GM10266 (cell line): Measurements from ENCODE around the gene TMEM214.
A peak's percentile ranks its signal among the peaks of the same experiment; 100 is the strongest.

ENCODE experiments used
- DNase-seq: peaks from one replicate; pipeline ENCODE4 v3.0.0; 2012; ENCODE audit errors: extremely low spot score
- TF ChIP-seq, protein P1 (sequence below): IDR thresholded peaks from 2 replicates; pipeline ENCODE4 v1.5.1; 2012; ENCODE audit warnings: mild to moderate bottlenecking, low read depth; ENCODE audit not compliant: control insufficient read depth, insufficient read depth; ENCODE audit errors: missing control alignments

Gene TMEM214

DNA sequence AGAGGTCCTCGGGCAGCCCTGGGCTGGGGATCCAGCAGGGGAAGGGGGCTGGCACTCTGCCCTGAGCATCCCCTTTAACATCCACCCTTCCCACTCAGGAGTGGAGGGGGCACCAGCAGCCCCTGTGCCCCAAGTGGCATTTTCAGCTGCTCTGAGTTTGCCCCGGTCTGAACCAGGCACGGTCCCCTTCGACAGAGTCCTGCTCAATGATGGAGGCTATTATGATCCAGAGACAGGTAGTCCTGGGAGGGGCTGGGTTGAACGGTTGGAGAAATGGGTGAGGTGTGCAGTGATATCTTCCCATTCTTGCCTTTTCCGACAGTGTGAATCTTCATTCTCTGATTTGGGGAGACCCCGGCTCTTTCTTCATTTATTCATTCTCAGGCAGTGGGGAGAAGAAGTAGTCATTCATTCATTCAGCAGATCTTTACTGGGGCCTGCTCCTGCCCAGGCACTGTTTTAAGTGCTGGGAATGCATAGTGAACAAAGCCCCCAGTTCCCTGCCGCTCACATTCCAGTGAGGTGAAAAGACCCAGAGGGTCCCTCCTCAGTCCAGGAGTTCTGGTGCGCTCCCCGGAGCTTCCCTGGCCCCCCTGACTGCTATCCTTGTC lies 52.4 kb downstream of the TMEM214 start:
- TF ChIP-seq, protein P1, sequence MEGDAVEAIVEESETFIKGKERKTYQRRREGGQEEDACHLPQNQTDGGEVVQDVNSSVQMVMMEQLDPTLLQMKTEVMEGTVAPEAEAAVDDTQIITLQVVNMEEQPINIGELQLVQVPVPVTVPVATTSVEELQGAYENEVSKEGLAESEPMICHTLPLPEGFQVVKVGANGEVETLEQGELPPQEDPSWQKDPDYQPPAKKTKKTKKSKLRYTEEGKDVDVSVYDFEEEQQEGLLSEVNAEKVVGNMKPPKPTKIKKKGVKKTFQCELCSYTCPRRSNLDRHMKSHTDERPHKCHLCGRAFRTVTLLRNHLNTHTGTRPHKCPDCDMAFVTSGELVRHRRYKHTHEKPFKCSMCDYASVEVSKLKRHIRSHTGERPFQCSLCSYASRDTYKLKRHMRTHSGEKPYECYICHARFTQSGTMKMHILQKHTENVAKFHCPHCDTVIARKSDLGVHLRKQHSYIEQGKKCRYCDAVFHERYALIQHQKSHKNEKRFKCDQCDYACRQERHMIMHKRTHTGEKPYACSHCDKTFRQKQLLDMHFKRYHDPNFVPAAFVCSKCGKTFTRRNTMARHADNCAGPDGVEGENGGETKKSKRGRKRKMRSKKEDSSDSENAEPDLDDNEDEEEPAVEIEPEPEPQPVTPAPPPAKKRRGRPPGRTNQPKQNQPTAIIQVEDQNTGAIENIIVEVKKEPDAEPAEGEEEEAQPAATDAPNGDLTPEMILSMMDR, result no peak
- DNase-seq, result no peak

GRCh38 chr2:27085673-27086089 lies 52.9 kb downstream of the TMEM214 start:
- TF ChIP-seq, protein P1, result peak; percentile 63
- DNase-seq, result peak; percentile 52

DNA sequence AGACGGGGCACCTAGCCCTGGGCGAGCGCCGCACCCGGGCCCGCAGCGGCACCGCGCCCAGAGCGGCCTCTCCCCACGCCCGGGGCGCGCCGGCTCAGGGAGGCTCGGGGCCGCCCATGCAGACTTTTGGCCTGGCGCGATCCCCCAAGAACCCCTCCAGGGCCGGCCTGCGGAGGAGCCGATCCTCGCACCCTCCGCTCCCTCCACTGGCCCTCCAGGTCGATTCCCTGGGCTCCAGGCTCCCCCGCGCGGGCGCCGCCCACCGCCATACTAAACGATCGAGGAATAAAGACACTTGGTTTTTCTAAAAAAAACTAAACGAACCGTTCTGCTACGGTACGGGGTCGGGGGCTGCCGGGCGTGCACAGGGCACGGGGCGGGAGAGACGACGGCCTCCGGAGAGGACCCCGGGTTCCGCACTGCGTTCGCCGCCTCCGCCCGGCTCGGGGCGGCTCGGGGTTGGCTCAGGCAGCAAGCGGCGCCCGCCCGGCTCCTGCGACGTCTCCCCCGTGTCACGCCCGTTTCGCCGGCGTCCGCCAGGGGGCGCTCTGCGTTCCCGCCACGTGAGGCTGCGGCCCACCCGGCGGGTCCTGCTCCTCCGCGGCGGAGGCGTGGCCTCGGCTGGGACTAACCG lies 53.4 kb downstream of the TMEM214 start:
- DNase-seq, result peak; percentile 100
- TF ChIP-seq, protein P1, result peak; percentile 99

DNA sequence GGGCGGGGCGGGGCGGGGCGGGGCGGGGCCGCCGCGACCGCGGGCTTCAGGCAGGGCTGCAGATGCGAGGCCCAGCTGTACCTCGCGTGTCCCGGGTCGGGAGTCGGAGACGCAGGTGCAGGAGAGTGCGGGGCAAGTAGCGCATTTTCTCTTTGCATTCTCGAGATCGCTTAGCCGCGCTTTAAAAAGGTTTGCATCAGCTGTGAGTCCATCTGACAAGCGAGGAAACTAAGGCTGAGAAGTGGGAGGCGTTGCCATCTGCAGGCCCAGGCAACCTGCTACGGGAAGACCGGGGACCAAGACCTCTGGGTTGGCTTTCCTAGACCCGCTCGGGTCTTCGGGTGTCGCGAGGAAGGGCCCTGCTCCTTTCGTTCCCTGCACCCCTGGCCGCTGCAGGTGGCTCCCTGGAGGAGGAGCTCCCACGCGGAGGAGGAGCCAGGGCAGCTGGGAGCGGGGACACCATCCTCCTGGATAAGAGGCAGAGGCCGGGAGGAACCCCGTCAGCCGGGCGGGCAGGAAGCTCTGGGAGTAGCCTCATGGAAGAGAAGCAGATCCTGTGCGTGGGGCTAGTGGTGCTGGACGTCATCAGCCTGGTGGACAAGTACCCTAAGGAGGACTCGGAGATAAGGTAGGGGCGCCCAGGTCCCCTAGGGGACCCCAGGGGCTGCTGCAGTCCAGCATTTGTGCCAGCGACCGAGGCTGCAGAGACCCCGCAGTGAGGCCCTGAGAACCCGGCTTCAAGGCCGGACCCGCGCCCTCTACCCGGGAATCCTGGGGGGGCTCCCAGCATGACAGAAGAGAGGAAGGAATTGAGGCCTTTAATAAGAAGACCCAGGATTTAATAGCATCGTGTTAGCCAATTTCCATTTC lies 54.2 kb downstream of the TMEM214 start, which contains the start of gene KHK:
TSS of gene KHK (plus strand) at position 49 of the 870 bp plus-strand sequence. CDS start at position 537, 488 bp downstream.
- TF ChIP-seq, protein P1, result no peak
- DNase-seq, result peak; percentile 50

DNA sequence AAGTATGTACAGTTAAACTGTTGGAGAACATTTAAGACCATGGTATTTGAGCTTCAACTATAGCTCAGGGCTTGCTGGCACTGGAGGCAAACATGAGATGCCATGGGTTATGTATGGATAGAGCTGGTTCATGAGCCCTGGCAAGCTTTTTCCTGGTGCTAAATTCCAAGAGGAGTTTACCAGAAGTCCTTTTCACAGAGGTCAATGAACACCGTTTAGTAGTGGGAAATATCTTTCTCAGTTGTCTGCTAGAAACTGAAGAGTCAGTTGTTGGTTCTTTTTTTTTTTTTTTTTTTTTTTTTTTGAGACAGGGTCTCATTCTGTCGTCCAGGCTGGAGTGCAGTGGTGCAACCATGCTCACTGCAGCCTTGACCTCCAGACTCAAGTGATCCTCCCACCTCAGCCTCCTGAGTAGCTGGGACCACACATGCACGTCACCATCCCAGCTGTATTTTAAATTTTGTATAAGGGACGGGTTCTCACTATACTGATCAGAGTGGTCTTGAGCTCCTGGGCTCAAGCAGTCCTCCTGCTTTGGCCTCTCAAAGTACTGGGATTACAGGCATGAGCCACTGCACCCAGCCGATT lies 55.2 kb downstream of the TMEM214 start:
- TF ChIP-seq, protein P1, result no peak
- DNase-seq, result no peak

GRCh38 chr2:27088634-27089033 lies 55.9 kb downstream of the TMEM214 start:
- TF ChIP-seq, protein P1, result no peak

More at GRCh38 chr2:27088634-27089033, 55.9 kb downstream of the TMEM214 start:
- DNase-seq, result no peak
